Activated T-helper 2 cell treated with anti-CD3 and anti-CD28 coated beads, Interferon-gamma antibody, Interleukin-2, Interleukin-4, amounts not matched to agents 10 μg/mL and 5 μg/mL and 100 μg/mL, durations not matched to agents 14 hours and 24 hours and 36 hours (primary cell): ENCODE measurements around the gene TTN. TPM values are rescaled to one million over a fixed set of nuclear protein-coding genes. Genes with fewer than 3 reads are reported as not detected.

Experiments
- DNase-seq: peaks from one replicate; pipeline ENCODE4 v3.0.0; 2021; ENCODE audit warnings: low spot score
- H3K27ac Mint-ChIP-seq: one replicate; pipeline ENCODE4 v1.8.0; 2021; ENCODE audit warnings: mixed read lengths
- H3K27me3 Mint-ChIP-seq: one replicate; pipeline ENCODE4 v1.8.0; 2021; ENCODE audit warnings: low read depth, mixed read lengths
- H3K36me3 Mint-ChIP-seq: one replicate; pipeline ENCODE4 v1.8.0; 2021; ENCODE audit warnings: low read depth, mixed read lengths
- H3K4me1 Mint-ChIP-seq: one replicate; pipeline ENCODE4 v1.8.0; 2021; ENCODE audit warnings: low read depth, mixed read lengths
- H3K4me3 Mint-ChIP-seq: one replicate; pipeline ENCODE4 v1.8.0; 2021; ENCODE audit warnings: low read depth, mild to moderate bottlenecking, moderate library complexity, mixed read lengths
- H3K9me3 Mint-ChIP-seq: one replicate; pipeline ENCODE4 v1.8.0; 2021; ENCODE audit warnings: mixed read lengths
- intact Hi-C: fragments of 100-400 bp; cut with micrococcal nuclease; formaldehyde crosslinking; loops from one replicate; pipeline ENCODE4 v1.15.1; 2023
- total RNA-seq: library from RNA; stranded (reverse); gene quantifications from 2 replicates; pipeline ENCODE4 v1.2.3, GENCODE V29; 2022

TTN gene
- total RNA-seq, 1 donor from 2014 or later: 3.7 TPM

GRCh38 chr2:178513876-178514275 is 293.3 kb downstream of the TTN start:
- H3K9me3 Mint-ChIP-seq: no peaks in the 10 kb centered on the region

GRCh38 chr2:178512484-178512883 is 294.7 kb downstream of the TTN start:
- no peak for DNase-seq
- Mint-ChIP-seq H3K36me3 (peaks cover 51% of the 10 kb centered on the region), H3K4me1 (peaks cover 35% of the 10 kb centered on the region), H3K27ac (no peak overlapping the region), H3K9me3 (no peaks in the 10 kb centered on the region), H3K27me3 (no peaks in the 10 kb centered on the region), H3K4me3 (no peak overlapping the region)
- intact Hi-C loops: loop anchor here (5.0 kb wide), 1 partner anchor 520 kb away; no protein-coding TSS in a partner anchor

More at GRCh38 chr2:178513876-178514275, 293.3 kb downstream of the TTN start:
- DNase-seq: no peak
- intact Hi-C loops: loop anchor here (1.0 to 5.0 kb wide), 5 partner anchors 9 to 518 kb away; no protein-coding TSS in a partner anchor
- Mint-ChIP-seq H3K4me1 (peaks cover 27% of the 10 kb centered on the region), H3K27me3 (no peaks in the 10 kb centered on the region), H3K4me3 (no peak overlapping the region), H3K27ac (no peak overlapping the region), H3K36me3 (peaks cover 55% of the 10 kb centered on the region)

GRCh38 chr2:178510384-178510783 is 296.8 kb downstream of the TTN start:
- Mint-ChIP-seq H3K4me1 (peaks cover 41% of the 10 kb centered on the region), H3K27ac (no peak overlapping the region), H3K27me3 (no peaks in the 10 kb centered on the region), H3K36me3 (peaks cover 63% of the 10 kb centered on the region), H3K4me3 (no peak overlapping the region), H3K9me3 (no peaks in the 10 kb centered on the region)
- intact Hi-C loops: loop anchor here (5.0 kb wide), 1 partner anchor 522 kb away; no protein-coding TSS in a partner anchor
- no peak for DNase-seq

- no peak overlapping the region for H3K4me3 Mint-ChIP-seq
Observed at GRCh38 chr2:178508646-178509045, 298.6 kb downstream of the TTN start.

GRCh38 chr2:178506949-178507348 is 300.3 kb downstream of the TTN start:
- Mint-ChIP-seq H3K27ac (no peak overlapping the region), H3K27me3 (no peaks in the 10 kb centered on the region), H3K4me1 (peaks cover 15% of the 10 kb centered on the region), H3K4me3 (no peak overlapping the region), H3K9me3 (no peaks in the 10 kb centered on the region), H3K36me3 (peaks cover 60% of the 10 kb centered on the region)
- no peak for DNase-seq
- intact Hi-C loops: no loop called here

More at GRCh38 chr2:178508646-178509045, 298.6 kb downstream of the TTN start:
- H3K4me1 Mint-ChIP-seq: peaks cover 25% of the 10 kb centered on the region
- no peaks in the 10 kb centered on the region for H3K9me3 Mint-ChIP-seq
- intact Hi-C loops: no loop called here
- no peaks in the 10 kb centered on the region for H3K27me3 Mint-ChIP-seq
- no peak overlapping the region for H3K27ac Mint-ChIP-seq
- DNase-seq: no peak
- peaks cover 57% of the 10 kb centered on the region for H3K36me3 Mint-ChIP-seq

DNA sequence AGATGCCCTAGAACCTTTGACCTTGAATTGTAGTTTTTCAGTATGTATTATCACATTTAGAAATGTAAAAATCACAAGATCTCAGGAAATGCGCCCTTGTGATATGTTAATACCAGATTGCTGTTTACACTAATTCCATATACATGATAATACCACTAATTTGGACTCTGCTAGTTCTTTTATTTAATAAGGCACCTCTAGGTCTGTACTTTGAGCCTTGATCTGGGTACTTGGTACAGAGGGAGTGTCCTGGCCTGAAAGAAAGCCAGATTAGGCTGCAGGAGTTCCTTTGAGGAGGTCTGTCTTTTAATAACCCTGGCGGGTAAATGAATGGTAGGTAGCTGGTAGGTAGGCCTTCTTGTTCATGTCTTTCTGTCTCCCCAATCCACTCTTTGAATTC is 300.7 kb downstream of the TTN start:
- Mint-ChIP-seq H3K4me1 (peaks cover 15% of the 10 kb centered on the region), H3K4me3 (no peak overlapping the region), H3K36me3 (peaks cover 60% of the 10 kb centered on the region), H3K9me3 (no peaks in the 10 kb centered on the region), H3K27me3 (no peaks in the 10 kb centered on the region), H3K27ac (no peak overlapping the region)
- intact Hi-C loops: no loop called here
- no peak for DNase-seq

DNA sequence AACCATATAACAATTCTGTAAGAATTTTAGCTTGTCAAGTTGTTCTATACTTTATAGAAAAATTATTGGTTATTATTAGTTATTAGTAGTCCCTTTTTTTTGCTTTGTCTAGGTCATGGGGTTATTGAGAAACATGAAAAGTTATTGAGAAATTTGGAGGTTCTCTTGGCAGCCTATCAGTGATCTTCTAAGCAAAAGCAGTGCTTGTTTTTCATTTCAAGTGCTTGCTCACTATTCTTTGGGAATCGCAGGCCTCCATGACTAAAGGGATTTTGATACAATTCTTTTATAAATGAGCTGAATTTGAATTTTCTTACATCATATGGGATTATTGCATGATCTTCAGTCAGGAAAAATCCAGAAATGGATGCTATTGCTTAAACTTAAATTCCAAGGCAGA is 301.1 kb downstream of the TTN start:
- no peak for DNase-seq
- H3K36me3 Mint-ChIP-seq: peaks cover 63% of the 10 kb centered on the region
- H3K4me3 Mint-ChIP-seq: no peak overlapping the region
- H3K27me3 Mint-ChIP-seq: no peaks in the 10 kb centered on the region
- no peaks in the 10 kb centered on the region for H3K9me3 Mint-ChIP-seq
- intact Hi-C loops: no loop called here
- peaks cover 15% of the 10 kb centered on the region for H3K4me1 Mint-ChIP-seq
- H3K27ac Mint-ChIP-seq: no peak overlapping the region

GRCh38 chr2:178502751-178503150 is 304.5 kb downstream of the TTN start:
- no peak overlapping the region for H3K27ac Mint-ChIP-seq
- intact Hi-C loops: no loop called here
- H3K36me3 Mint-ChIP-seq: peaks cover 74% of the 10 kb centered on the region

DNA sequence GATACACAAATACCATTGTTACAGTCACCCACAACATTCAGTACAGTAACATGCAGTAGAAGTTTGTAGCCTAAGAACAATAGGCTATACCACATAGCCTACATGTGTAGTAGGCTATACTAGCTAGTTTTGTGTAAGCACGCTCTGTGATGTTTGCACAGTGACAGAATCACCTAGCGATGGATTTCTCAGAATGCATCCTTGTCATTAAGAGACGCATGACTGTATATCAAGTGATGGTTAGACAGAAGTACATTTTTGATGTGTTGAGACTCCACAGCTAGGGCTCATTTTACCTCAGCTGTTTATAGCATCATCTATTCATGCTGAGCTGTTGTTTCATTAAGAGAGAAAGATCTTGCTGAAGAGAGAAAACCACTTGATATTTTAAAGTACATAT is 307.6 kb downstream of the TTN start:
- no peak for DNase-seq
- Mint-ChIP-seq H3K4me1 (peaks cover 6% of the 10 kb centered on the region), H3K27ac (no peak overlapping the region), H3K4me3 (no peak overlapping the region), H3K9me3 (no peaks in the 10 kb centered on the region), H3K27me3 (no peaks in the 10 kb centered on the region), H3K36me3 (peaks cover 80% of the 10 kb centered on the region)
- intact Hi-C loops: no loop called here

More at GRCh38 chr2:178502751-178503150, 304.5 kb downstream of the TTN start:
- DNase-seq: no peak
- Mint-ChIP-seq H3K9me3 (no peaks in the 10 kb centered on the region), H3K27me3 (no peaks in the 10 kb centered on the region), H3K4me1 (peaks cover 9% of the 10 kb centered on the region), H3K4me3 (no peak overlapping the region)

DNA sequence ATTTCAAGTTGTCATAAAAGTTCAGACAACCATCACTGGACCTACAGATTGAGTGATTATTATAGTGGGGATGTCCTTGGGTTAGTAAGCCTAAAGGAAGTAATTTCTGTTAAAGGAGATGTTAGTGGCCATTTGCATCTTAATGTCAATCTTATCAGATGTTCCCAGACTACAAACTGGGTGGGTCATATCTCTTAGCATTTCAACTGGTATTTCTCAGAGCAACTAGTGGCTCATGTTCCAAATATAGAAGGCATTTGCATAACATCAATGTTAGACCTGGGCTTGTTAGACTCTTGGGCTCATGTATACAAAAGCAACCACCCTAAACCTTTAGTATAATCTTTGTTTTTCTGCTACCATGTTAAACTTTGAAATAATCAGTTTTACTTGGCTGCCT is 309.1 kb downstream of the TTN start:
- Mint-ChIP-seq H3K9me3 (no peaks in the 10 kb centered on the region), H3K4me1 (peaks cover 6% of the 10 kb centered on the region), H3K36me3 (peaks cover 82% of the 10 kb centered on the region), H3K4me3 (no peak overlapping the region), H3K27ac (no peak overlapping the region), H3K27me3 (no peaks in the 10 kb centered on the region)
- DNase-seq: no peak
- intact Hi-C loops: no loop called here

- no peaks in the 10 kb centered on the region for H3K27me3 Mint-ChIP-seq
- H3K36me3 Mint-ChIP-seq: peaks cover 76% of the 10 kb centered on the region
Observed at GRCh38 chr2:178496049-178496448, 311.2 kb downstream of the TTN start.

DNA sequence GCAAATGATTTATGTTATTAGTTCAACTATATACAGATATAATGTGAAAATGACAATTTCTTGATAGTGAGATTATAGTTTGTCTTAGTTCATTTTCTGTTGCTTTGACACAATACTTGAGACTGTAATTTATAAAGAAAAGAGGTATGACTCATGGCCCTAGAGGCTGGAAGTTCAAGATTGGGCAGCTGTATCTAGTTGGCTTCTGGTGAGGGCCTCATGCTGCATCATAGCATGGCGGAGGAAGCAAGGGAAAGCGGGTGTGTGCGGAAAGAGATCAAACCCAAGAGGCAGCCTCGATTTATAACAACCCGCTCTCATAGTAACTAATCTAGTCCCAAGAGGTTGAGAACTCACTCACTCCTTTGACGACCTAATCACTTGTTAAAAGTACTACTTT is 315.6 kb downstream of the TTN start:
- Mint-ChIP-seq H3K36me3 (peaks cover 77% of the 10 kb centered on the region), H3K4me3 (no peak overlapping the region), H3K27ac (no peak overlapping the region), H3K9me3 (no peaks in the 10 kb centered on the region), H3K4me1 (peaks cover 27% of the 10 kb centered on the region), H3K27me3 (no peaks in the 10 kb centered on the region)
- no peak for DNase-seq
- intact Hi-C loops: no loop called here

More at GRCh38 chr2:178496049-178496448, 311.2 kb downstream of the TTN start:
- H3K4me1 Mint-ChIP-seq: peaks cover 14% of the 10 kb centered on the region
- H3K4me3 Mint-ChIP-seq: no peak overlapping the region
- peak overlapping the region; percentile 5 for H3K27ac Mint-ChIP-seq
- DNase-seq: no peak
- H3K9me3 Mint-ChIP-seq: no peaks in the 10 kb centered on the region
- intact Hi-C loops: no loop called here

DNA sequence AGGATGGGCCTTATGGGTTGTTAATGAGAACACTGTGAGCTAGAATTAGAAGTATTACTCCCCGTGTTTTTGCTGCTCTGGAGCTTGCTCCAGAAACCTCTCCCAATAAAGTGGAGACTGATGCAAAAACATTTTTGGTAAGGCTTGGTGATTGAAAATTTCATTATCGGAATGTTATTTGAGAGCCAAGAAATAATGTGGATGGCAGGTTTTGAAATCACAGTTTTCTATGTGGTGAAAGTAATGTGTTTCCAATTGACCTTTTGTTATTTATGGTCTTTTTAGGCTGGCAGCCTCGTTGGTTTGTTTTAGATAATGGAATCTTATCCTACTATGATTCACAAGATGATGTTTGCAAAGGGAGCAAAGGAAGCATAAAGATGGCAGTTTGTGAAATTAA is 321.9 kb downstream of the TTN start:
- intact Hi-C loops: no loop called here
- Mint-ChIP-seq H3K4me1 (peaks cover 41% of the 10 kb centered on the region), H3K27ac (no peak overlapping the region), H3K27me3 (no peaks in the 10 kb centered on the region), H3K36me3 (peaks cover 49% of the 10 kb centered on the region), H3K4me3 (no peak overlapping the region), H3K9me3 (no peaks in the 10 kb centered on the region)
- no peak for DNase-seq
